Tibial nerve (tissue), 4 donors: ENCODE results near the gene ANGPTL8. TPM values are rescaled to one million over a fixed set of nuclear protein-coding genes. Genes with fewer than 3 reads are reported as not detected.

Source experiments
- DNase-seq, 2 donors: peaks; one replicate each; pipeline ENCODE4 v3.0.0-alpha.2; 2019; ENCODE audit warnings: low spot score in 2 of 2
- H3K27ac ChIP-seq, 4 donors: fragments of 200-600 bp; sonication (generic) in 3 of 4; one replicate each; pipeline ENCODE4 v1.5.1; 2017 to 2019; ENCODE audit warnings: mild to moderate bottlenecking in 1 of 4
- H3K27me3 ChIP-seq, 2 donors: fragments of 200-600 bp; sonication (generic) in 1 of 2; one replicate each; pipeline versions ENCODE4 v1.5.1 to v1.6.0; 2017 to 2019
- H3K36me3 ChIP-seq, 3 donors: fragments of 200-600 bp; sonication (generic); one replicate each; pipeline ENCODE4 v1.5.1; 2018 to 2019
- H3K4me1 ChIP-seq, 4 donors: fragments of 200-600 bp; sonication (generic) in 3 of 4; one replicate each; pipeline ENCODE4 v1.5.1; 2017 to 2019
- H3K4me3 ChIP-seq, 4 donors: fragments of 200-600 bp; sonication (generic) in 3 of 4; one replicate each; pipeline ENCODE4 v1.5.1; 2017 to 2019; ENCODE audit warnings: mild to moderate bottlenecking in 1 of 4, moderate library complexity in 1 of 4
- H3K9me3 ChIP-seq, 4 donors: fragments of 200-600 bp; sonication (generic) in 3 of 4; one replicate each; pipeline ENCODE4 v1.5.1; 2017 to 2019
- EP300 ChIP-seq, 2 donors: sonication (generic); formaldehyde crosslinking; IDR thresholded peaks; one replicate each; pipeline ENCODE4 v1.6.1; 2017; ENCODE audit warnings: antibody characterized with exemption in 2 of 2, mild to moderate bottlenecking in 1 of 2
- POLR2A ChIP-seq, 2 donors: fragments of 450-650 bp; IDR thresholded peaks; one replicate each; pipeline ENCODE4 v1.6.1; 2017; ENCODE audit warnings: antibody characterized with exemption in 2 of 2, mild to moderate bottlenecking in 2 of 2, moderate library complexity in 2 of 2
- WGBS, 2 donors: methylation state at CpG; one replicate each; pipeline ENCODE4 v1.1.5; 2018; 5-methylcytosine and 5-hydroxymethylcytosine counted together
- total RNA-seq, 4 donors: library from RNA; depleted of rRNA; stranded (reverse); fragments of >200 nt; gene quantifications; one replicate each; pipeline ENCODE4 v1.1.0, GENCODE V29; 2016
- TF ChIP-seq, protein P1 (sequence below), 5 experiments: fragments of 200-600 bp in 3 of 5; fragments of 450-650 bp in 2 of 5; sonication (generic) in 3 of 5; IDR thresholded peaks; one replicate each; pipeline ENCODE4 v1.5.1; 2016 to 2019; ENCODE audit warnings: antibody characterized with exemption in 5 of 5, mild to moderate bottlenecking in 3 of 5, moderate library complexity in 2 of 5

The ANGPTL8 gene
- total RNA-seq, 4 donors from 2014 or later, result 2.0 to 13.2 (median 10.8) TPM; not detected in 1

DNA sequence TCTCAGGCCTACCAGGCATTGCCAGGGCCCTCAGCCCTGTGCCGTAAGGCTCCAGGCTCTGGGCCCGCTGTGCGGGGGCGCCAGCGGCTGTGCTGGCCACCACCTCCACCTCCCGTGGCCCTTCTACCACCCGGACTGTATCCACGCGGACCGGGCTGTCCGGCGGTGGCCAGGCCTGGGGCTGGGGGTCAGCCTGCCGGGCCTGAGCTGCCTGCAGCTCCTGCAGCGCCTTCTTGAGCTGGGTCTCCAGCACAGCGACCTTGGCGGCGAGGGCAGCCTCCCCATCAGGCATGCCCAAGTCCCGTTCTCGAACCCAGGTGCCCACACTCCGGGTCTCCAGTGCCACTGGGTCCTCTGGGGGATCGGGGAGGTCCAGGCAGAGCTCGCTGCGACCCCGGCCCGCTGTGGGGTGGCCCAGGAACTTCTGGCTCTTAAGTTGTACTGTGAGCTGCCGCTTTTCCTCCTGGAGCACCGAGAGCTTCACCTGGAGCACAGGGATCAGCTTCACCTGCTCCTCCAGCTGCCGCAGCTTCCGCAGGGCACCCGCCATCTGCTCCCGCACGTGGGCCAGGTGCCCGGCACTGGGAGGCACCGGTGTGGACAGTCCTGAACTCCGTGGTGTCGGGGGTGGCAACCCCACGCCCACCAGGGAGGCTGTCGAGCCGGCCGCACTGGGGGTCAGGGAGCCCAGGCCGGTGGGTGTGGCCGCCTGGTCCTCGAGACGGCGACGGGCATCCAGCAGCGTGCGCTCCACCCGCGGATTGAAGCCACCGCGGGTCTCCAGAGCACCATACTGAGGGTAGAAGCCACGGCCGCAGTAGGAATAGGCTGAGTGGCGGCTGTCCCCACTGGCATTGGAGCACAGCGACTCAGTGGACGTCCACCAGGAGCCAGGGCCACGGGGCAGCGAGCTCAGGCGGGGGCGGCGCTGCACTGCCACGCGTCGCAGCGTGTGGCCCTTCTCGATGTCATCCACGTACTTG is 46.2 kb upstream of the ANGPTL8 start:
- TF ChIP-seq, protein P1, sequence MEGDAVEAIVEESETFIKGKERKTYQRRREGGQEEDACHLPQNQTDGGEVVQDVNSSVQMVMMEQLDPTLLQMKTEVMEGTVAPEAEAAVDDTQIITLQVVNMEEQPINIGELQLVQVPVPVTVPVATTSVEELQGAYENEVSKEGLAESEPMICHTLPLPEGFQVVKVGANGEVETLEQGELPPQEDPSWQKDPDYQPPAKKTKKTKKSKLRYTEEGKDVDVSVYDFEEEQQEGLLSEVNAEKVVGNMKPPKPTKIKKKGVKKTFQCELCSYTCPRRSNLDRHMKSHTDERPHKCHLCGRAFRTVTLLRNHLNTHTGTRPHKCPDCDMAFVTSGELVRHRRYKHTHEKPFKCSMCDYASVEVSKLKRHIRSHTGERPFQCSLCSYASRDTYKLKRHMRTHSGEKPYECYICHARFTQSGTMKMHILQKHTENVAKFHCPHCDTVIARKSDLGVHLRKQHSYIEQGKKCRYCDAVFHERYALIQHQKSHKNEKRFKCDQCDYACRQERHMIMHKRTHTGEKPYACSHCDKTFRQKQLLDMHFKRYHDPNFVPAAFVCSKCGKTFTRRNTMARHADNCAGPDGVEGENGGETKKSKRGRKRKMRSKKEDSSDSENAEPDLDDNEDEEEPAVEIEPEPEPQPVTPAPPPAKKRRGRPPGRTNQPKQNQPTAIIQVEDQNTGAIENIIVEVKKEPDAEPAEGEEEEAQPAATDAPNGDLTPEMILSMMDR (IDR thresholded peaks at IDR 0.05), result no peak
- no peak for TF ChIP-seq POLR2A (IDR thresholded peaks at IDR 0.05)
- TF ChIP-seq EP300 (IDR thresholded peaks at IDR 0.05), result no peak
- no peak for DNase-seq
- peak overlapping the region in 3 of 4 donors; percentile 63 to 96 (median 91) for H3K27ac ChIP-seq
- peaks cover 0 to 92% (median 53%) of the 10 kb centered on the region in 4 donors for H3K4me1 ChIP-seq
- H3K4me3 ChIP-seq, result peak overlapping the region in 1 of 4 donors; percentile 16
- H3K36me3 ChIP-seq, result peaks cover 0 to 63% (median 16%) of the 10 kb centered on the region in 3 donors
- no peaks in the 10 kb centered on the region for H3K27me3 ChIP-seq
- no peaks in the 10 kb centered on the region for H3K9me3 ChIP-seq
- WGBS, 2 donors, result 86 to 91% methylated on average over 41 to 44 of the region's 68 CpGs

DNA sequence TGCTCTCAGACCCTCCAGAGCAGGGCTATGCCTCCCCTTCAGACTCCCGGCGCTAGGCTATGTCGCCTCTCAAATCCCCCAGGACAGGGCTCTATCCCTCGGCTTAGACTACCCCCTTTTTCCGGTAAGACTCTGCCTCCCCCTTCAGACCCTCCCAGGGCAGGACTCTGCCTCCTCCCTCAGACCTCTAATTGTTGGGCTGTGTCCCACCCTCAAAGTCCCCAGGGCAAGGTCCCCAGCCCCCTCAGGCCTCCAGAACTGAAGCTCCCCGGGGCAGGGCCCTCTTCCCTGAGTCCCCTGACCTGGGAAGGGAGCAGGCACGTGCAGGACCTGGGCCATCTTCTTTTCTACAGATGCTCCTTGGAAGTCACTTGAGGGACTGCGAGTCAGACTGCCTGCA is 45.2 kb upstream of the ANGPTL8 start:
- no peak for DNase-seq

DNA sequence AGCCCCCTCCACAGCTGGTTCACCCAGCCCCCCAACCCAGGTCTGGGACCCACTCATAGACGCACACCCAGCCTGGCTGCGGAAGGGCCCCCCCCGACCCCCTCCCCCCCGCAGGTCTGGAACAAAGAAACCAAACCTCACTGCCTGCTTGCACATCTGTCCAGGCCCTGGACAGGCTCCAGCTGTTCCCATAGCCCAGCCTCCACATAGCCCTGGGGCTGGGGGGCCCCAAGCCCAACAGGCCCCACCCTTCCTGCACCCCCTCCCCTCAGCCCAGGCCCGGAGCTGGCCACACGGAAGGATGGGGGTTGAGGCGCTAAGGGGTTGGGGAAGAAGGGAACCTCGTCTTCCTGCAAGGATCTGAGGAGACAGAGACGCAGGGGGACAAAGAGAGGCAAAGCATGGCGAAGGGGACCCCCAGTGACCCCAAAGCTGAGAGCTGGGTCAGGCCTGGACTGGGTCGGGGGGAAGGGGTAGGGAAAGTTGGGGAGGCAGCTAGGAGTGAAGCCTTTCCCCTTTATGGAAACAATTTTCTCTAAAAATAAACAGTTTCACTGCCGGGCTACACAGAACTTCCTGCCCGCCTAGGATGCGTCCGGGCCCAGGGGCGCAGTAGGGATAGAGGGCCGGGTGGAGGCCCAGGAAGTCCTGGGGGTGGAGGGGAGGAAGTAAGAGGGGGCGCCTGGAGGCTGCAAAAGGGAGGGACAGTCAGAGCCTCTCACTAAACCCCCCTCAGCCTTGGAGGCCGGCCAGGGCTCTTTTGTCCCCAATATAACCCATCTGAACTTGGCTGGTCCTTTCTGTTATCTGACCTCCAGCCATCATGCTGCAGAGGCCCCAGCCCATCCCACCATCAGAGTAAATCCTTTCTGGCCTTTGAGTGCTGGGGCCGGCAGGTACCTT is 44.5 kb upstream of the ANGPTL8 start:
- H3K4me1 ChIP-seq, result peaks cover 0 to 85% (median 50%) of the 10 kb centered on the region in 4 donors
- TF ChIP-seq EP300 (IDR thresholded peaks at IDR 0.05) (no peak), POLR2A (IDR thresholded peaks at IDR 0.05) (no peak)
- TF ChIP-seq, protein P1 (IDR thresholded peaks at IDR 0.05), result no peak

More for the DNA sequence above, 45.2 kb upstream of the ANGPTL8 start:
- TF ChIP-seq, protein P1 (IDR thresholded peaks at IDR 0.05), result no peak
- TF ChIP-seq POLR2A (IDR thresholded peaks at IDR 0.05) (no peak), EP300 (IDR thresholded peaks at IDR 0.05) (no peak)
- peaks cover 0 to 54% (median 16%) of the 10 kb centered on the region in 3 donors for H3K36me3 ChIP-seq
- peaks cover 0 to 92% (median 55%) of the 10 kb centered on the region in 4 donors for H3K4me1 ChIP-seq
- no peaks in the 10 kb centered on the region for H3K9me3 ChIP-seq
- H3K4me3 ChIP-seq, result peak overlapping the region in 3 of 4 donors; percentile 31 to 77 (median 61)
- no peaks in the 10 kb centered on the region for H3K27me3 ChIP-seq
- 59 to 74% methylated on average over 8 of the region's 8 CpGs for WGBS, 2 donors
- H3K27ac ChIP-seq, result peak overlapping the region; percentile 63 to 96 (median 89)

DNA sequence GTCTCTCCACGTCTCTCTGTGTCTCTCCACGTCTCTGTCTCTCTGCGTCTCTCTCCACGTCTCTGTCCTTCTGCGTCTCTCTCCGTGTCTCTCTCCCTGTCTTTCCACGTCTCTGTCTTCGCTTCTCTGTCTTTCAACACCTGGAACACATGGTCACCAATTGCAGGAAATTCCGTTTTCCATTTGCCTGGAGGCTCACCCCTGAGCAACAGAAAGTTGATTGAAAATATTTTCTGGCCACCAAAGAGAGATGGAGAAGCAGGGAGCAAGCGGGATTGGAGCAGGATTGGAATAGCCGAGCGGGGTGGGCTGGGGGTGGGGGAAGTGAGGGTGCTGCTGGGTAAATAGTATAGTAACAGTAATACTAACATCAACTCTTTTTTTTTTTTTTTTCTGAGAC is 43.7 kb upstream of the ANGPTL8 start:
- Histone ChIP-seq H3K27me3 (no peaks in the 10 kb centered on the region), H3K27ac (peak overlapping the region; percentile 63 to 96 (median 89)), H3K9me3 (no peaks in the 10 kb centered on the region), H3K4me1 (peaks cover 0 to 77% (median 43%) of the 10 kb centered on the region in 4 donors), H3K36me3 (peaks cover 0 to 52% (median 16%) of the 10 kb centered on the region in 3 donors), H3K4me3 (peak overlapping the region; percentile 31 to 77 (median 62))
- TF ChIP-seq POLR2A (IDR thresholded peaks at IDR 0.05), result no peak
- 45 to 46% methylated on average over 12 of the region's 12 CpGs for WGBS, 2 donors
- no peak for DNase-seq

More for the DNA sequence above, 44.5 kb upstream of the ANGPTL8 start:
- 14 to 16% methylated on average over 15 to 18 of the region's 20 CpGs for WGBS, 2 donors
- peaks cover 0 to 48% (median 16%) of the 10 kb centered on the region in 3 donors for H3K36me3 ChIP-seq
- H3K4me3 ChIP-seq, result peak overlapping the region; percentile 26 to 77 (median 46)
- H3K27ac ChIP-seq, result peak overlapping the region; percentile 63 to 96 (median 89)
- no peak for DNase-seq
- H3K27me3 ChIP-seq, result no peaks in the 10 kb centered on the region
- H3K9me3 ChIP-seq, result no peaks in the 10 kb centered on the region
